ENCODE results near the gene TTLL3.
"Not testable (repeated sequence)": the region's sequence is repeated elsewhere in the genome, so short reads cannot be mapped to it uniquely, and the experiment has no call there.

TTLL3 gene

GRCh38 chr3:9866639-9867038 lies 56.6 kb downstream of the TTLL3 start:
- DNase-seq (ENCODE audit: low read depth), result peak; percentile 58

DNA sequence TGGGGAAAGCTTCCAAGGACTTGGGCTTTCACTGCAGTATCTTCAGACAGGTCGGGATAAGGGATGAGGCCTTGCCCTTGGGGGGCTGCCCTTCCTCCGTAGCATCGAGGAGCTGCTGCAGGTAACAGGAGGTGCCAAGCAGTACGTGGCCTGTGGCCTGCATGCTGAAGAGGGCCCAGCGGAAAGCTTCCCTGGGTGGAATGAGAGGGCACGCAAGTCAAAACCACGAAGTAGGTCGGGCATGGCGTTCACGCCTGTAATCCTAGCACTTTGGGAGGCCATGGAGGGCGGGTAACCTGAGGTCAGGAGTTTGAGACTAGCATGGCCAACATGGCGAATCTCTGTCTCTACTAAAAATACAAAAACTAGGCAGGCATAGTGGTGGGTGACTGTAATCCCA lies 57.0 kb downstream of the TTLL3 start:
- DNase-seq (ENCODE audit: low read depth), result no peak

- DNase-seq (ENCODE audit: low read depth), result no peak
Observed at GRCh38 chr3:9869955-9870354, 59.9 kb downstream of the TTLL3 start.

DNA sequence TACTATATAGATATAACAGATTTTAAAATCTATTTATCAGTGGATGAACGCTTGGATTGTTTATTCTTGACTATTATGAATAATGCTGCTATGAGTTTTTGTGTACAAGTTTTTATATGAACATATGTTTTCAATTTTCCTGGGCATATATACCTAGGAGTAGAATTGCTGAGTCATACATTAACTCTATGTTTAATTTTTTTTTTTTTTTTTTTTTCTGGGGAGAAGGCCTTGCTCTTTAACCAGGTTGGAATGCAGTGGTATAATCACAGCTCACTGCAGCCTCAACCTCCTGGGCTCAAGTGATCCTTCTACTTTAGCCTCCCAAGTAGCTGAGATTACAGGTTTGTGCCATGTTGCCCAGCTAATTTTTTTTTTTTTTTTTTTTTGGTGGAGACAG lies 60.9 kb downstream of the TTLL3 start:
- DNase-seq (ENCODE audit: low read depth), result peak; percentile 77

GRCh38 chr3:9872067-9872466 lies 62.0 kb downstream of the TTLL3 start:
- DNase-seq (ENCODE audit: low read depth), result not testable (repeated sequence)

DNA sequence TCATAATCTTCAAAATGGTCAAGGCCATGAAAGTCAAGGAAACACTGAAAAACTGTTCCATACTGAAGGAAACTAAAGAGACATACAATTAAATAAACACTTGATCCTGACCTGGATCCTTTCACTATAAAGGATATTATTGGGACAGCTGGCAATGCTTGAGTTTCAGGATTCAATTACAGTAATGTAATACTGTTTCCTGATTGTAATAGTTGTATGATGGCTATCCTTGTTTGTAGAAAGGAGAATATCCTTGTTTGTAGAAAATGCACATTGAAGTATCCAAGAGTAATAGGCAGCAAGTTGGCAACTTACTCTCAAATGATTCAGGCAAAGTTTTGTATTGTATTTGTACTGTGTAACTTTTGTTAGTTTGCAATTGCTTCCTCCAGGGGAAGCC lies 65.4 kb downstream of the TTLL3 start:
- DNase-seq (ENCODE audit: low read depth), result no peak

DNA sequence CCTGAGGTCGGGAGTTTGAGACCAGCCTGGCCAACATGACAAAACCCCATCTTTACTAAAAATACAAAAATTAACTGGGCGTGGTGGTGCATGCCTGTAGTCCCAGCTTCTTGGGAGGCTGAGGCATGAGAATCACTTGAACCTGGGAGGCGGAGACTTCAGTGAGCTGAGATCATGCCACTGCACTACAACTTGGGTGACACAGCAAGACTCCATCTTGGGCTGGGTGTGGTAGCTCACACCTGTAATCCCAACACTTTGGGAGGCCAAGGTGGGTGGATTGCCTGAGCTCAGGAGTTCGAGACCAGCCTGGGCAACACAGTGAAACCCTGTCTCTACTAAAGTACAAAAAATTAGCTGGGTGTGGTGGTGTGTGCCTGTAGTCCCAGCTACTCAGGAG lies 66.2 kb downstream of the TTLL3 start:
- not testable (repeated sequence) for DNase-seq (ENCODE audit: low read depth)

- DNase-seq (ENCODE audit: low read depth), result no peak
Observed at GRCh38 chr3:9876991-9877390, 66.9 kb downstream of the TTLL3 start.

GRCh38 chr3:9878700-9879099 lies 68.6 kb downstream of the TTLL3 start:
- peak; percentile 30 for DNase-seq (ENCODE audit: low read depth)

- DNase-seq (ENCODE audit: low read depth), result no peak
Observed at GRCh38 chr3:9879830-9880549, 69.9 kb downstream of the TTLL3 start, which contains the start of gene CIDEC. Gene CIDEC, minus strand, starts transcription at chr3:9880253. Its CDS starts 1,767 bp downstream, at chr3:9878486.

- no peak for DNase-seq (ENCODE audit: low read depth)
Observed at GRCh38 chr3:9881441-9881840, 71.4 kb downstream of the TTLL3 start.

GRCh38 chr3:9883706-9884554 lies 73.9 kb downstream of the TTLL3 start:
- peak; percentile 72 for DNase-seq (ENCODE audit: low read depth)

DNA sequence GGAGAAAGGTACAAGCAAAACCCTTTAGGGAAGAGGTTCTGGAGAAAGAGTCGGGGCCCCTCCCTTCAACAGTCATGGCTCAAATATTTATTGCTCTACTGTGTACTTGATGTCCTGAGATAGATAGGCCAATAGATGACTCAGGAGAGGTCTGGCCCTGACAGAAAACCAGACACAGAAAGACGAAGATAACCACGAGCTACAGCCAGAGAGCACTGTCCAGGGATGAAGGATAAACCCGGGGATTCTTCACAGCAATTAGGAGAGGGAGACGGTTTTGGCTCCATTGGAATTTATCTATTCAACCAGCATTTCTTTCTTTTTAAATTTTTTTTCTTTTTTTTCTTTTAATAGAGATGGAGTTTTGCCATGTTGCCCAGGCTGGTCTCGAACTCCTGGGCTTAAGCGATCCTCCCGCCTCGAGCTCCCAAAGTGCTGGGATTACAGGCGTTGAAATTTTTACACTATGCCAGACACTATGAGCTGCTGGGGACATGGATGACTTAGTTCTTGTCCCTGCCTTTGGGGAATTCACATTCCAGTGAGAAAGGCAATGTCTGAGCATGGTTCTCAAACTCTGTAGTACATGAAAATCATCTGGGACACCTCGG lies 74.6 kb downstream of the TTLL3 start:
- peak; percentile 95 for DNase-seq (ENCODE audit: low read depth)

Data from iris pigment epithelial cell (primary cell).